ENCODE measurements around the gene DNHD1. TPM values are rescaled to one million over a fixed set of nuclear protein-coding genes. Genes with fewer than 3 reads are reported as not detected.

The DNHD1 gene
- total and polyA plus RNA-seq, 9 of the 15 experiments (the other 6 are each of a cell fraction or from before 2014, with no cell fraction given): 0.82 to 9.7 (median 3.8) TPM

GRCh38 chr11:6619004-6619745 is 122.1 kb downstream of the DNHD1 start, which contains the start of gene TPP1 (continued):
- TF ChIP-seq, protein P1, sequence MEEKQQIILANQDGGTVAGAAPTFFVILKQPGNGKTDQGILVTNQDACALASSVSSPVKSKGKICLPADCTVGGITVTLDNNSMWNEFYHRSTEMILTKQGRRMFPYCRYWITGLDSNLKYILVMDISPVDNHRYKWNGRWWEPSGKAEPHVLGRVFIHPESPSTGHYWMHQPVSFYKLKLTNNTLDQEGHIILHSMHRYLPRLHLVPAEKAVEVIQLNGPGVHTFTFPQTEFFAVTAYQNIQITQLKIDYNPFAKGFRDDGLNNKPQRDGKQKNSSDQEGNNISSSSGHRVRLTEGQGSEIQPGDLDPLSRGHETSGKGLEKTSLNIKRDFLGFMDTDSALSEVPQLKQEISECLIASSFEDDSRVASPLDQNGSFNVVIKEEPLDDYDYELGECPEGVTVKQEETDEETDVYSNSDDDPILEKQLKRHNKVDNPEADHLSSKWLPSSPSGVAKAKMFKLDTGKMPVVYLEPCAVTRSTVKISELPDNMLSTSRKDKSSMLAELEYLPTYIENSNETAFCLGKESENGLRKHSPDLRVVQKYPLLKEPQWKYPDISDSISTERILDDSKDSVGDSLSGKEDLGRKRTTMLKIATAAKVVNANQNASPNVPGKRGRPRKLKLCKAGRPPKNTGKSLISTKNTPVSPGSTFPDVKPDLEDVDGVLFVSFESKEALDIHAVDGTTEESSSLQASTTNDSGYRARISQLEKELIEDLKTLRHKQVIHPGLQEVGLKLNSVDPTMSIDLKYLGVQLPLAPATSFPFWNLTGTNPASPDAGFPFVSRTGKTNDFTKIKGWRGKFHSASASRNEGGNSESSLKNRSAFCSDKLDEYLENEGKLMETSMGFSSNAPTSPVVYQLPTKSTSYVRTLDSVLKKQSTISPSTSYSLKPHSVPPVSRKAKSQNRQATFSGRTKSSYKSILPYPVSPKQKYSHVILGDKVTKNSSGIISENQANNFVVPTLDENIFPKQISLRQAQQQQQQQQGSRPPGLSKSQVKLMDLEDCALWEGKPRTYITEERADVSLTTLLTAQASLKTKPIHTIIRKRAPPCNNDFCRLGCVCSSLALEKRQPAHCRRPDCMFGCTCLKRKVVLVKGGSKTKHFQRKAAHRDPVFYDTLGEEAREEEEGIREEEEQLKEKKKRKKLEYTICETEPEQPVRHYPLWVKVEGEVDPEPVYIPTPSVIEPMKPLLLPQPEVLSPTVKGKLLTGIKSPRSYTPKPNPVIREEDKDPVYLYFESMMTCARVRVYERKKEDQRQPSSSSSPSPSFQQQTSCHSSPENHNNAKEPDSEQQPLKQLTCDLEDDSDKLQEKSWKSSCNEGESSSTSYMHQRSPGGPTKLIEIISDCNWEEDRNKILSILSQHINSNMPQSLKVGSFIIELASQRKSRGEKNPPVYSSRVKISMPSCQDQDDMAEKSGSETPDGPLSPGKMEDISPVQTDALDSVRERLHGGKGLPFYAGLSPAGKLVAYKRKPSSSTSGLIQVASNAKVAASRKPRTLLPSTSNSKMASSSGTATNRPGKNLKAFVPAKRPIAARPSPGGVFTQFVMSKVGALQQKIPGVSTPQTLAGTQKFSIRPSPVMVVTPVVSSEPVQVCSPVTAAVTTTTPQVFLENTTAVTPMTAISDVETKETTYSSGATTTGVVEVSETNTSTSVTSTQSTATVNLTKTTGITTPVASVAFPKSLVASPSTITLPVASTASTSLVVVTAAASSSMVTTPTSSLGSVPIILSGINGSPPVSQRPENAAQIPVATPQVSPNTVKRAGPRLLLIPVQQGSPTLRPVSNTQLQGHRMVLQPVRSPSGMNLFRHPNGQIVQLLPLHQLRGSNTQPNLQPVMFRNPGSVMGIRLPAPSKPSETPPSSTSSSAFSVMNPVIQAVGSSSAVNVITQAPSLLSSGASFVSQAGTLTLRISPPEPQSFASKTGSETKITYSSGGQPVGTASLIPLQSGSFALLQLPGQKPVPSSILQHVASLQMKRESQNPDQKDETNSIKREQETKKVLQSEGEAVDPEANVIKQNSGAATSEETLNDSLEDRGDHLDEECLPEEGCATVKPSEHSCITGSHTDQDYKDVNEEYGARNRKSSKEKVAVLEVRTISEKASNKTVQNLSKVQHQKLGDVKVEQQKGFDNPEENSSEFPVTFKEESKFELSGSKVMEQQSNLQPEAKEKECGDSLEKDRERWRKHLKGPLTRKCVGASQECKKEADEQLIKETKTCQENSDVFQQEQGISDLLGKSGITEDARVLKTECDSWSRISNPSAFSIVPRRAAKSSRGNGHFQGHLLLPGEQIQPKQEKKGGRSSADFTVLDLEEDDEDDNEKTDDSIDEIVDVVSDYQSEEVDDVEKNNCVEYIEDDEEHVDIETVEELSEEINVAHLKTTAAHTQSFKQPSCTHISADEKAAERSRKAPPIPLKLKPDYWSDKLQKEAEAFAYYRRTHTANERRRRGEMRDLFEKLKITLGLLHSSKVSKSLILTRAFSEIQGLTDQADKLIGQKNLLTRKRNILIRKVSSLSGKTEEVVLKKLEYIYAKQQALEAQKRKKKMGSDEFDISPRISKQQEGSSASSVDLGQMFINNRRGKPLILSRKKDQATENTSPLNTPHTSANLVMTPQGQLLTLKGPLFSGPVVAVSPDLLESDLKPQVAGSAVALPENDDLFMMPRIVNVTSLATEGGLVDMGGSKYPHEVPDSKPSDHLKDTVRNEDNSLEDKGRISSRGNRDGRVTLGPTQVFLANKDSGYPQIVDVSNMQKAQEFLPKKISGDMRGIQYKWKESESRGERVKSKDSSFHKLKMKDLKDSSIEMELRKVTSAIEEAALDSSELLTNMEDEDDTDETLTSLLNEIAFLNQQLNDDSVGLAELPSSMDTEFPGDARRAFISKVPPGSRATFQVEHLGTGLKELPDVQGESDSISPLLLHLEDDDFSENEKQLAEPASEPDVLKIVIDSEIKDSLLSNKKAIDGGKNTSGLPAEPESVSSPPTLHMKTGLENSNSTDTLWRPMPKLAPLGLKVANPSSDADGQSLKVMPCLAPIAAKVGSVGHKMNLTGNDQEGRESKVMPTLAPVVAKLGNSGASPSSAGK (IDR thresholded peaks at IDR 0.05): no peak
- TF ChIP-seq BCL6 (CRISPR knock-in tag; IDR thresholded peaks at IDR 0.05) (no peak), SAFB (IDR thresholded peaks at IDR 0.05; ENCODE audit: borderline replicate concordance, low read depth, low read length) (no peak), PKNOX1 (IDR thresholded peaks at IDR 0.05) (peak; percentile 58; the same call in 1 of the 2 replicates), ZFP1 (CRISPR knock-in tag; IDR thresholded peaks at IDR 0.05) (0 out of 2 replicates have a peak, but pooled peaks have one; percentile 18)
- TF ChIP-seq, protein P2, sequence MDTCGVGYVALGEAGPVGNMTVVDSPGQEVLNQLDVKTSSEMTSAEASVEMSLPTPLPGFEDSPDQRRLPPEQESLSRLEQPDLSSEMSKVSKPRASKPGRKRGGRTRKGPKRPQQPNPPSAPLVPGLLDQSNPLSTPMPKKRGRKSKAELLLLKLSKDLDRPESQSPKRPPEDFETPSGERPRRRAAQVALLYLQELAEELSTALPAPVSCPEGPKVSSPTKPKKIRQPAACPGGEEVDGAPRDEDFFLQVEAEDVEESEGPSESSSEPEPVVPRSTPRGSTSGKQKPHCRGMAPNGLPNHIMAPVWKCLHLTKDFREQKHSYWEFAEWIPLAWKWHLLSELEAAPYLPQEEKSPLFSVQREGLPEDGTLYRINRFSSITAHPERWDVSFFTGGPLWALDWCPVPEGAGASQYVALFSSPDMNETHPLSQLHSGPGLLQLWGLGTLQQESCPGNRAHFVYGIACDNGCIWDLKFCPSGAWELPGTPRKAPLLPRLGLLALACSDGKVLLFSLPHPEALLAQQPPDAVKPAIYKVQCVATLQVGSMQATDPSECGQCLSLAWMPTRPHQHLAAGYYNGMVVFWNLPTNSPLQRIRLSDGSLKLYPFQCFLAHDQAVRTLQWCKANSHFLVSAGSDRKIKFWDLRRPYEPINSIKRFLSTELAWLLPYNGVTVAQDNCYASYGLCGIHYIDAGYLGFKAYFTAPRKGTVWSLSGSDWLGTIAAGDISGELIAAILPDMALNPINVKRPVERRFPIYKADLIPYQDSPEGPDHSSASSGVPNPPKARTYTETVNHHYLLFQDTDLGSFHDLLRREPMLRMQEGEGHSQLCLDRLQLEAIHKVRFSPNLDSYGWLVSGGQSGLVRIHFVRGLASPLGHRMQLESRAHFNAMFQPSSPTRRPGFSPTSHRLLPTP (IDR thresholded peaks at IDR 0.05; ENCODE audit: borderline replicate concordance, extremely low read depth, insufficient read length): no peak
